C4-2B (cell line): ENCODE data around the gene RBP5.

ENCODE experiments used
- H3K27ac ChIP-seq: fragments of 450-650 bp; 2 replicates; pipeline ENCODE4 v1.5.1; 2017
- CTCF ChIP-seq: fragments of 450-650 bp; conservative IDR thresholded peaks from 2 replicates; pipeline ENCODE4 v1.5.1; 2017; ENCODE audit warnings: mild to moderate bottlenecking
- ZFX ChIP-seq: fragments of 450-650 bp; IDR thresholded peaks from 2 replicates; pipeline ENCODE4 v1.6.1; 2017

RBP5 gene

GRCh38 chr12:7106082-7106481, 22.6 kb downstream of the RBP5 start:
- no peak for TF ChIP-seq CTCF
- no peak for TF ChIP-seq ZFX
- no peak overlapping the region for H3K27ac ChIP-seq

- no peak for TF ChIP-seq ZFX
- no peak for TF ChIP-seq CTCF
- H3K27ac ChIP-seq: no peak overlapping the region
Measured at GRCh38 chr12:7103837-7104584, 24.7 kb downstream of the RBP5 start.

GRCh38 chr12:7102582-7102981, 26.1 kb downstream of the RBP5 start:
- TF ChIP-seq CTCF (no peak), ZFX (no peak)
- no peak overlapping the region for H3K27ac ChIP-seq

- H3K27ac ChIP-seq: no peak overlapping the region
- TF ChIP-seq ZFX (no peak), CTCF (no peak)
Measured at GRCh38 chr12:7101694-7102131, 27.0 kb downstream of the RBP5 start.

GRCh38 chr12:7101047-7101693, 27.5 kb downstream of the RBP5 start:
- TF ChIP-seq CTCF (no peak), ZFX (no peak)

GRCh38 chr12:7100239-7100638, 28.4 kb downstream of the RBP5 start:
- TF ChIP-seq ZFX: no peak
- no peak for TF ChIP-seq CTCF
- H3K27ac ChIP-seq: no peak overlapping the region

More at GRCh38 chr12:7101047-7101693, 27.5 kb downstream of the RBP5 start:
- no peak overlapping the region for H3K27ac ChIP-seq

GRCh38 chr12:7099290-7099996, 29.2 kb downstream of the RBP5 start:
- TF ChIP-seq CTCF: no peak
- TF ChIP-seq ZFX: no peak
- no peak overlapping the region for H3K27ac ChIP-seq
